H9 (cell line): ENCODE results near the gene OSBPL2. TPM values are rescaled to one million over a fixed set of nuclear protein-coding genes. Genes with fewer than 3 reads are reported as not detected.

Source experiments
- DNase-seq: peaks from one replicate; pipeline ENCODE4 v3.0.0-alpha.2; 2017
- H2AFZ ChIP-seq: one replicate; pipeline ENCODE4 v1.6.1; 2013; ENCODE audit warnings: mild to moderate bottlenecking, low read length, control low read depth, moderate library complexity
- H2AK5ac ChIP-seq: 2 replicates; pipeline ENCODE4 v1.6.1; 2013; ENCODE audit warnings: low read length, control low read depth, mixed read lengths; ENCODE audit not compliant: insufficient read length
- H2BK120ac ChIP-seq: one replicate; pipeline ENCODE4 v1.6.1; 2013; ENCODE audit warnings: low read depth, mild to moderate bottlenecking, low read length, control low read depth, inconsistent platforms; ENCODE audit not compliant: poor library complexity, severe bottlenecking
- H2BK12ac ChIP-seq: 2 replicates; pipeline ENCODE4 v1.6.1; 2013; ENCODE audit warnings: low read length, control low read depth, mixed read lengths, low read depth; ENCODE audit not compliant: insufficient read length
- H2BK15ac ChIP-seq: 2 replicates; pipeline ENCODE4 v1.6.1; 2013; ENCODE audit warnings: low read depth, low read length, control low read depth
- H2BK20ac ChIP-seq: one replicate; pipeline ENCODE4 v1.6.1; 2013; ENCODE audit warnings: low read depth, mild to moderate bottlenecking, low read length, control low read depth, inconsistent platforms; ENCODE audit not compliant: poor library complexity, severe bottlenecking
- H2BK5ac ChIP-seq: 2 replicates; pipeline ENCODE4 v1.6.1; 2013; ENCODE audit warnings: low read length, control low read depth, mixed read lengths; ENCODE audit not compliant: insufficient read length
- H3K14ac ChIP-seq: 2 replicates; pipeline ENCODE4 v1.6.1; 2013; ENCODE audit warnings: low read length, control low read depth; ENCODE audit not compliant: insufficient read depth
- H3K18ac ChIP-seq: 2 replicates; pipeline ENCODE4 v1.6.1; 2013; ENCODE audit warnings: low read depth, mild to moderate bottlenecking, mixed read lengths, low read length, control low read depth; ENCODE audit not compliant: insufficient read length
- H3K23ac ChIP-seq: 2 replicates; pipeline ENCODE4 v1.6.1; 2013; ENCODE audit warnings: low read length, control low read depth, mixed read lengths, low read depth; ENCODE audit not compliant: insufficient read length
- H3K23me2 ChIP-seq: 2 replicates; pipeline ENCODE4 v1.6.1; 2013; ENCODE audit warnings: low read depth, mild to moderate bottlenecking, mixed read lengths, low read length, control low read depth; ENCODE audit not compliant: insufficient read length, poor library complexity, severe bottlenecking
- H3K27ac ChIP-seq: 2 replicates; pipeline ENCODE4 v1.5.1; 2013; ENCODE audit warnings: low read length, control low read depth, mixed read lengths, low read depth; ENCODE audit not compliant: insufficient read length
- H3K27me3 ChIP-seq: 2 replicates; pipeline ENCODE4 v1.6.1; 2013; ENCODE audit warnings: low read length, control low read depth, inconsistent platforms; ENCODE audit not compliant: insufficient read depth
- H3K4ac ChIP-seq: 2 replicates; pipeline ENCODE4 v1.6.1; 2013; ENCODE audit warnings: low read depth, mild to moderate bottlenecking, control low read depth, inconsistent platforms, low read length, moderate library complexity
- H3K4me1 ChIP-seq: 2 replicates; pipeline ENCODE4 v1.6.1; 2013; ENCODE audit warnings: low read length, control low read depth, inconsistent platforms; ENCODE audit not compliant: insufficient read depth
- H3K4me2 ChIP-seq: 2 replicates; pipeline ENCODE4 v1.6.1; 2013; ENCODE audit warnings: low read length, control low read depth, mixed read lengths; ENCODE audit not compliant: insufficient read length, insufficient read depth
- H3K56ac ChIP-seq: 2 replicates; pipeline ENCODE4 v1.6.1; 2013; ENCODE audit warnings: low read depth, mild to moderate bottlenecking, mixed read lengths, low read length, control low read depth; ENCODE audit not compliant: insufficient read length
- H3K79me1 ChIP-seq: 2 replicates; pipeline ENCODE4 v1.6.1; 2013; ENCODE audit warnings: low read depth, mild to moderate bottlenecking, moderate library complexity, low read length, control low read depth, inconsistent platforms; ENCODE audit not compliant: insufficient read depth, poor library complexity, severe bottlenecking
- H3K79me2 ChIP-seq: 2 replicates; pipeline ENCODE4 v1.6.1; 2013; ENCODE audit warnings: low read length, control low read depth, inconsistent platforms; ENCODE audit not compliant: insufficient read depth
- H3K9ac ChIP-seq: 2 replicates; pipeline ENCODE4 v1.6.1; 2013; ENCODE audit warnings: low read length, control low read depth, mixed read lengths; ENCODE audit not compliant: insufficient read length; ENCODE audit errors: extremely low read depth
- H3K9me3 ChIP-seq: one replicate; pipeline ENCODE4 v1.6.1; 2013; ENCODE audit warnings: low read depth, low read length, inconsistent platforms; ENCODE audit not compliant: control insufficient read depth
- H3T11ph ChIP-seq: one replicate; pipeline ENCODE4 v1.6.1; 2013; ENCODE audit warnings: mild to moderate bottlenecking, low read length, control low read depth, inconsistent platforms
- H4K20me1 ChIP-seq: one replicate; pipeline ENCODE4 v1.6.1; 2013; ENCODE audit not compliant: control insufficient read depth, insufficient read length, insufficient read depth
- H4K5ac ChIP-seq: 2 replicates; pipeline ENCODE4 v1.6.1; 2013; ENCODE audit warnings: low read depth, mild to moderate bottlenecking, mixed read lengths, low read length, control low read depth; ENCODE audit not compliant: insufficient read length
- H4K8ac ChIP-seq: replicated peaks from 2 replicates; pipeline ENCODE4 v1.6.1; 2013; ENCODE audit warnings: low read length, control low read depth, mixed read lengths, low read depth; ENCODE audit not compliant: insufficient read length
- H4K91ac ChIP-seq: 2 replicates; pipeline ENCODE4 v1.6.1; 2013; ENCODE audit warnings: low read depth, mild to moderate bottlenecking, moderate library complexity, mixed read lengths, low read length, control low read depth; ENCODE audit not compliant: insufficient read length
- H3K27ac Mint-ChIP-seq, 3 experiments: 2 replicates in 2 of 3; 3 replicates in 1 of 3; pipeline ENCODE4 v1.8.0; 2020 to 2021; ENCODE audit warnings: mixed read lengths in 3 of 3, mild to moderate bottlenecking in 1 of 3, moderate library complexity in 1 of 3
- H3K27me3 Mint-ChIP-seq: 2 replicates; pipeline ENCODE4 v1.8.0; 2021; ENCODE audit warnings: low read depth, mild to moderate bottlenecking, moderate library complexity, mixed read lengths
- H3K36me3 Mint-ChIP-seq, 3 experiments: 2 replicates in 2 of 3; 3 replicates in 1 of 3; pipeline ENCODE4 v1.8.0; 2020 to 2021; ENCODE audit warnings: low read depth in 3 of 3, mixed read lengths in 3 of 3; ENCODE audit not compliant: insufficient read depth in 1 of 3
- H3K4me1 Mint-ChIP-seq, 2 experiments: 2 replicates each; pipeline ENCODE4 v1.8.0; 2020; ENCODE audit warnings: mixed read lengths in 2 of 2
- H3K4me3 Mint-ChIP-seq, 2 experiments: 2 replicates in 1 of 2; 3 replicates in 1 of 2; pipeline ENCODE4 v1.8.0; 2020 to 2021; ENCODE audit warnings: mild to moderate bottlenecking in 2 of 2, mixed read lengths in 2 of 2, moderate library complexity in 1 of 2
- H3K9me3 Mint-ChIP-seq, 2 experiments: 2 replicates in 1 of 2; 3 replicates in 1 of 2; pipeline ENCODE4 v1.8.0; 2020; ENCODE audit warnings: mild to moderate bottlenecking in 2 of 2, mixed read lengths in 2 of 2, moderate library complexity in 1 of 2
- WGBS: extraction: QIAGEN DNeasy Blood & Tissue Kit; methylation state at CpG from one replicate; pipeline ENCODE4 v1.1.7; 2013; ENCODE audit warnings: missing lambda C conversion rate, low lambda C conversion rate, mixed read lengths; ENCODE audit not compliant: insufficient read length; ENCODE audit errors: extremely low coverage; 5-methylcytosine and 5-hydroxymethylcytosine counted together
- total RNA-seq: library from RNA; stranded (reverse); gene quantifications from 2 replicates; pipeline ENCODE4 v1.2.1, GENCODE V29; 2021
- TF ChIP-seq, protein P1 (sequence below): fragments of 200-600 bp; sonication (generic); conservative IDR thresholded peaks from 3 replicates; pipeline ENCODE4 v1.8.0; 2021; ENCODE audit warnings: antibody characterized with exemption, mild to moderate bottlenecking

The OSBPL2 gene
- total RNA-seq, 1 experiment from 2014 or later, result 47.3 TPM

DNA sequence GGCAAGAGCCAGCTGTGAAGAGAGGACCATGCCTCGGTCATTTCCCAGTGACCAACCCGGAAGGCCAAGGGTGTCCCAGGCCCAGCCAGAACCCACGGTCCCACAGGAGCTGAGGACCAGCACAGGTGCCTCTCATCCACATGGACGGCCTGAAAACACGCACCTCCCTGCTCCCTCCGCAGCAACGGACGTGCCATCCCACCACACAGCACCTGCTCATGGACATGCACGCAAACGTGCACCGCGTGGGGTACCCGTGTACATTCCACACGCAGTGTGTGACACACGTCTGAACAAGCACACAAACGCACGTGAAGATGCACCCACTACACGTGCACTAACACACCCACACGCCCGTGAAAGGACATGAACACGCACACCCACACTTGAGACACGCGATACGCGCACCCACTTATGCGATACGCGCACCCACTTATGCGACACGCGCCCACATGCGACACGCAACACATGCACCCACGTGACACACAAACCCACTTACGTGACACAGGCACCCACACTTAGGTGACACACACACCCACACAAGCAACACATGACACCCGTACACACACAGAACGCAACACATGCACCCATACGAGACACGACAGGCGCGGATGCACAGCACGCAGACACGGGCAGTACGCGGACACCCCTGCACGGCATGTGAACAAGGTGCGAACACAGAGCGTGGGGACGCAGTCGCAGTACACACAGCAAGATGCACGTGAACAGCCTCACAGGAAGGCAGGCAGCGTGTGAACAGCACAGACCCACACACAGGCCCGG is 98.6 kb downstream of the OSBPL2 start:
- no peak overlapping the region for H2BK15ac ChIP-seq
- no peaks in the 10 kb centered on the region for H3K23me2 ChIP-seq
- no peak overlapping the region for H3K4ac ChIP-seq
- H4K5ac ChIP-seq, result peak overlapping the region; percentile 0
- DNase-seq, result no peak
- no peak overlapping the region for H2BK12ac ChIP-seq
- no peak overlapping the region for H2BK20ac ChIP-seq
- peak overlapping the region in 1 of 2 experiments; percentile 2; a peak in 1 of 5 replicates for H3K4me3 Mint-ChIP-seq
- peak overlapping the region; percentile 71 to 90 (median 73); a peak in 5 of 7 replicates for H3K27ac Mint-ChIP-seq
- H3K79me1 ChIP-seq, result no peaks in the 10 kb centered on the region
- no peaks in the 10 kb centered on the region for H3K27me3 Mint-ChIP-seq
- peaks cover 21 to 63% (median 58%) of the 10 kb centered on the region in 3 experiments; a peak in 6 of 7 replicates for H3K36me3 Mint-ChIP-seq
- no peak overlapping the region for H3T11ph ChIP-seq
- TF ChIP-seq, protein P1, sequence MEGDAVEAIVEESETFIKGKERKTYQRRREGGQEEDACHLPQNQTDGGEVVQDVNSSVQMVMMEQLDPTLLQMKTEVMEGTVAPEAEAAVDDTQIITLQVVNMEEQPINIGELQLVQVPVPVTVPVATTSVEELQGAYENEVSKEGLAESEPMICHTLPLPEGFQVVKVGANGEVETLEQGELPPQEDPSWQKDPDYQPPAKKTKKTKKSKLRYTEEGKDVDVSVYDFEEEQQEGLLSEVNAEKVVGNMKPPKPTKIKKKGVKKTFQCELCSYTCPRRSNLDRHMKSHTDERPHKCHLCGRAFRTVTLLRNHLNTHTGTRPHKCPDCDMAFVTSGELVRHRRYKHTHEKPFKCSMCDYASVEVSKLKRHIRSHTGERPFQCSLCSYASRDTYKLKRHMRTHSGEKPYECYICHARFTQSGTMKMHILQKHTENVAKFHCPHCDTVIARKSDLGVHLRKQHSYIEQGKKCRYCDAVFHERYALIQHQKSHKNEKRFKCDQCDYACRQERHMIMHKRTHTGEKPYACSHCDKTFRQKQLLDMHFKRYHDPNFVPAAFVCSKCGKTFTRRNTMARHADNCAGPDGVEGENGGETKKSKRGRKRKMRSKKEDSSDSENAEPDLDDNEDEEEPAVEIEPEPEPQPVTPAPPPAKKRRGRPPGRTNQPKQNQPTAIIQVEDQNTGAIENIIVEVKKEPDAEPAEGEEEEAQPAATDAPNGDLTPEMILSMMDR, result no peak
- H3K79me2 ChIP-seq, result no peaks in the 10 kb centered on the region
- no peaks in the 10 kb centered on the region for H3K4me1 ChIP-seq
- no peak overlapping the region for H2AK5ac ChIP-seq
- H3K27me3 ChIP-seq, result no peaks in the 10 kb centered on the region
- no peaks in the 10 kb centered on the region for H3K4me1 Mint-ChIP-seq
- no peak overlapping the region for H3K23ac ChIP-seq
- H2BK5ac ChIP-seq, result no peak overlapping the region
- H2BK120ac ChIP-seq, result no peak overlapping the region
- H3K56ac ChIP-seq, result no peak overlapping the region
- H3K14ac ChIP-seq, result no peak overlapping the region
- no peak overlapping the region for H2AFZ ChIP-seq
- no peak overlapping the region for H3K18ac ChIP-seq
- WGBS, result no CpG with 5 or more reads among the region's 53 CpGs
- H4K20me1 ChIP-seq, result peaks cover 3% of the 10 kb centered on the region
- no peak overlapping the region for H3K27ac ChIP-seq
- no peak overlapping the region for H3K9ac ChIP-seq
- no peaks in the 10 kb centered on the region for H3K9me3 ChIP-seq
- no peak overlapping the region for H4K91ac ChIP-seq
- peak overlapping the region; percentile 3 for H4K8ac ChIP-seq
- H3K9me3 Mint-ChIP-seq, result no peaks in the 10 kb centered on the region
- no peak overlapping the region for H3K4me2 ChIP-seq
